Adrenal gland (tissue), 5 donors: Measurements from ENCODE around the gene SMPD2.

Experiments
- POLR2A ChIP-seq, 2 donors: fragments of 450-650 bp; IDR thresholded peaks; one replicate each; pipeline ENCODE4 v1.6.1; 2017; ENCODE audit warnings: antibody characterized with exemption in 2 of 2, mild to moderate bottlenecking in 2 of 2, moderate library complexity in 1 of 2
- TF ChIP-seq, protein P1 (sequence below), 6 experiments: fragments of 450-650 bp in 4 of 6; fragments of 200-600 bp in 2 of 6; sonication (generic) in 1 of 6; IDR thresholded peaks; 1 replicate in 5 of 6; 2 replicates in 1 of 6; pipeline versions ENCODE4 v1.5.1 to v1.8.0; 2016 to 2021; ENCODE audit warnings: antibody characterized with exemption in 6 of 6, mild to moderate bottlenecking in 2 of 6, moderate library complexity in 1 of 6
- donor health status: DM: no; HTN: no; CAD: no.

DNA sequence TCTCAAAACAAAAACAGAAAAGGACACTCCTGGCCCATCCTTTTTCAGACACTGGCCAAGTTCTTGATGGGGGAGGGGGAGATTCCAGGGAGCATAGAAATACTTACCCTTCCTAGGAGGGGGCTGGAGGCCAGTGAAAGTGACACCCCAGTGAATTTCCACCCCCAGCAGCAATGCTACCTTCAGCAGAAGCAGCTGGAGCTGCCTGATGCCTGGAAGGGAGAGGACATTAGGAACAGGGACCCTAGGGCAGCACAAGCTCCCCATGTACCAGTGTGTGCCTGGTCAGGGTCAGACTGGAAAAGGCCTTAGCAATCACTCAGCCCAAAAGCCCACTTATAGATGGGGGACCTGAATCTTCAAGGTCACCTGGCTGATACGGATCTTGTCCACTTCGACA lies 12.6 kb downstream of the SMPD2 start:
- TF ChIP-seq, protein P1, sequence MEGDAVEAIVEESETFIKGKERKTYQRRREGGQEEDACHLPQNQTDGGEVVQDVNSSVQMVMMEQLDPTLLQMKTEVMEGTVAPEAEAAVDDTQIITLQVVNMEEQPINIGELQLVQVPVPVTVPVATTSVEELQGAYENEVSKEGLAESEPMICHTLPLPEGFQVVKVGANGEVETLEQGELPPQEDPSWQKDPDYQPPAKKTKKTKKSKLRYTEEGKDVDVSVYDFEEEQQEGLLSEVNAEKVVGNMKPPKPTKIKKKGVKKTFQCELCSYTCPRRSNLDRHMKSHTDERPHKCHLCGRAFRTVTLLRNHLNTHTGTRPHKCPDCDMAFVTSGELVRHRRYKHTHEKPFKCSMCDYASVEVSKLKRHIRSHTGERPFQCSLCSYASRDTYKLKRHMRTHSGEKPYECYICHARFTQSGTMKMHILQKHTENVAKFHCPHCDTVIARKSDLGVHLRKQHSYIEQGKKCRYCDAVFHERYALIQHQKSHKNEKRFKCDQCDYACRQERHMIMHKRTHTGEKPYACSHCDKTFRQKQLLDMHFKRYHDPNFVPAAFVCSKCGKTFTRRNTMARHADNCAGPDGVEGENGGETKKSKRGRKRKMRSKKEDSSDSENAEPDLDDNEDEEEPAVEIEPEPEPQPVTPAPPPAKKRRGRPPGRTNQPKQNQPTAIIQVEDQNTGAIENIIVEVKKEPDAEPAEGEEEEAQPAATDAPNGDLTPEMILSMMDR (IDR thresholded peaks at IDR 0.05) = no peak
- no peak for TF ChIP-seq POLR2A (IDR thresholded peaks at IDR 0.05)
